ENCODE measurements around the gene MEAF6. TPM values are rescaled to one million over a fixed set of nuclear protein-coding genes. Genes with fewer than 3 reads are reported as not detected.
A peak's percentile ranks its signal among the peaks of the same experiment; 100 is the strongest.

MEAF6 gene
- total RNA-seq, 1 experiment from 2014 or later: 112 TPM

GRCh38 chr1:37484325-37485051, 30.1 kb downstream of the MEAF6 start:
- Histone ChIP-seq H3K4me3 (no peak overlapping the region), H3K27ac (no peak overlapping the region), H3K36me3 (peaks cover 59% of the 10 kb centered on the region), H3K4me1 (replicated peaks) (peaks cover 12% of the 10 kb centered on the region), H3K9me3 (replicated peaks) (no peaks in the 10 kb centered on the region), H3K27me3 (replicated peaks) (no peaks in the 10 kb centered on the region)
- no peak for DNase-seq (ENCODE audit: low read depth in 1 of 2, low spot score in 2 of 2)

GRCh38 chr1:37483785-37484184, 30.8 kb downstream of the MEAF6 start:
- H3K36me3 ChIP-seq: peaks cover 64% of the 10 kb centered on the region
- no peak overlapping the region for H3K27ac ChIP-seq
- no peaks in the 10 kb centered on the region for H3K9me3 ChIP-seq (replicated peaks)
- no peak overlapping the region for H3K4me3 ChIP-seq
- H3K4me1 ChIP-seq (replicated peaks): peaks cover 19% of the 10 kb centered on the region
- no peaks in the 10 kb centered on the region for H3K27me3 ChIP-seq (replicated peaks)
- DNase-seq (ENCODE audit: low read depth in 1 of 2, low spot score in 2 of 2): no peak

- no peaks in the 10 kb centered on the region for H3K9me3 ChIP-seq (replicated peaks)
- H3K27ac ChIP-seq: no peak overlapping the region
- DNase-seq (ENCODE audit: low read depth in 1 of 2, low spot score in 2 of 2): no peak
- no peaks in the 10 kb centered on the region for H3K27me3 ChIP-seq (replicated peaks)
- peaks cover 26% of the 10 kb centered on the region for H3K4me1 ChIP-seq (replicated peaks)
- H3K36me3 ChIP-seq: peaks cover 72% of the 10 kb centered on the region
- H3K4me3 ChIP-seq: no peak overlapping the region
Measured at GRCh38 chr1:37482796-37483744, 31.5 kb downstream of the MEAF6 start.

- no peak overlapping the region for H3K27ac ChIP-seq
- H3K4me3 ChIP-seq: no peak overlapping the region
- no peaks in the 10 kb centered on the region for H3K9me3 ChIP-seq (replicated peaks)
- H3K36me3 ChIP-seq: peaks cover 80% of the 10 kb centered on the region
- H3K27me3 ChIP-seq (replicated peaks): no peaks in the 10 kb centered on the region
- no peak for DNase-seq (ENCODE audit: low read depth in 1 of 2, low spot score in 2 of 2)
- H3K4me1 ChIP-seq (replicated peaks): peaks cover 33% of the 10 kb centered on the region
Measured at GRCh38 chr1:37482004-37482785, 32.4 kb downstream of the MEAF6 start.

- no peak for DNase-seq (ENCODE audit: low read depth in 1 of 2, low spot score in 2 of 2)
- Histone ChIP-seq H3K4me3 (no peak overlapping the region), H3K27ac (no peak overlapping the region), H3K27me3 (replicated peaks) (no peaks in the 10 kb centered on the region), H3K4me1 (replicated peaks) (peaks cover 39% of the 10 kb centered on the region), H3K9me3 (replicated peaks) (no peaks in the 10 kb centered on the region), H3K36me3 (peaks cover 87% of the 10 kb centered on the region)
Measured at GRCh38 chr1:37481289-37482003, 33.1 kb downstream of the MEAF6 start.

GRCh38 chr1:37480581-37481288, 33.8 kb downstream of the MEAF6 start:
- Histone ChIP-seq H3K27ac (no peak overlapping the region), H3K4me3 (no peak overlapping the region), H3K4me1 (replicated peaks) (peaks cover 46% of the 10 kb centered on the region), H3K9me3 (replicated peaks) (no peaks in the 10 kb centered on the region), H3K27me3 (replicated peaks) (no peaks in the 10 kb centered on the region), H3K36me3 (peaks cover 94% of the 10 kb centered on the region)
- no peak for DNase-seq (ENCODE audit: low read depth in 1 of 2, low spot score in 2 of 2)

- DNase-seq (ENCODE audit: low read depth in 1 of 2, low spot score in 2 of 2): no peak
- Histone ChIP-seq H3K4me1 (replicated peaks) (peaks cover 52% of the 10 kb centered on the region), H3K36me3 (peaks cover 96% of the 10 kb centered on the region), H3K27ac (peak overlapping the region; percentile 90), H3K9me3 (replicated peaks) (no peaks in the 10 kb centered on the region), H3K27me3 (replicated peaks) (no peaks in the 10 kb centered on the region), H3K4me3 (peak overlapping the region; percentile 12; the same call in 1 of the 2 replicates)
Measured at GRCh38 chr1:37480125-37480466, 34.5 kb downstream of the MEAF6 start.

- peaks cover 91% of the 10 kb centered on the region for H3K36me3 ChIP-seq
- peaks cover 56% of the 10 kb centered on the region for H3K4me1 ChIP-seq (replicated peaks)
- H3K9me3 ChIP-seq (replicated peaks): no peaks in the 10 kb centered on the region
- no peaks in the 10 kb centered on the region for H3K27me3 ChIP-seq (replicated peaks)
- peak overlapping the region; percentile 90 for H3K27ac ChIP-seq
- H3K4me3 ChIP-seq: peak overlapping the region; percentile 12; the same call in 1 of the 2 replicates
- DNase-seq (ENCODE audit: low read depth in 1 of 2, low spot score in 2 of 2): peak; percentile 82 to 91
Measured at GRCh38 chr1:37479255-37480124, 35.1 kb downstream of the MEAF6 start.

- Histone ChIP-seq H3K4me1 (replicated peaks) (peaks cover 60% of the 10 kb centered on the region), H3K36me3 (peaks cover 85% of the 10 kb centered on the region), H3K4me3 (no peak overlapping the region), H3K27me3 (replicated peaks) (no peaks in the 10 kb centered on the region), H3K9me3 (replicated peaks) (no peaks in the 10 kb centered on the region; the same call in 1 of the 2 replicates), H3K27ac (peak overlapping the region; percentile 90)
- DNase-seq (ENCODE audit: low read depth in 1 of 2, low spot score in 2 of 2): no peak
Measured at GRCh38 chr1:37478890-37479254, 35.7 kb downstream of the MEAF6 start.

GRCh38 chr1:37478451-37478881, 36.1 kb downstream of the MEAF6 start:
- peaks cover 81% of the 10 kb centered on the region for H3K36me3 ChIP-seq
- no peaks in the 10 kb centered on the region; the same call in 1 of the 2 replicates for H3K9me3 ChIP-seq (replicated peaks)
- no peaks in the 10 kb centered on the region for H3K27me3 ChIP-seq (replicated peaks)
- peaks cover 64% of the 10 kb centered on the region for H3K4me1 ChIP-seq (replicated peaks)
- H3K27ac ChIP-seq: peak overlapping the region; percentile 90
- no peak for DNase-seq (ENCODE audit: low read depth in 1 of 2, low spot score in 2 of 2)
- no peak overlapping the region for H3K4me3 ChIP-seq

- DNase-seq (ENCODE audit: low read depth in 1 of 2, low spot score in 2 of 2): no peak
- peaks cover 76% of the 10 kb centered on the region for H3K36me3 ChIP-seq
- no peaks in the 10 kb centered on the region; the same call in 1 of the 2 replicates for H3K9me3 ChIP-seq (replicated peaks)
- H3K27ac ChIP-seq: no peak overlapping the region
- no peaks in the 10 kb centered on the region for H3K27me3 ChIP-seq (replicated peaks)
- no peak overlapping the region for H3K4me3 ChIP-seq
- H3K4me1 ChIP-seq (replicated peaks): peaks cover 69% of the 10 kb centered on the region
Measured at GRCh38 chr1:37477946-37478345, 36.6 kb downstream of the MEAF6 start.

Measured in SJSA1 (cell line).